Mammary epithelial cell (primary cell): ENCODE measurements around the gene ABHD4.

Experiments
- CTCF ChIP-seq, 2 donors: IDR thresholded peaks in 1 of 2; conservative IDR thresholded peaks in 1 of 2; 2 replicates each; pipeline ENCODE4 v1.5.1; 2011 to 2012; ENCODE audit warnings: inconsistent platforms in 2 of 2, low read length in 2 of 2, mild to moderate bottlenecking in 2 of 2, control low read depth in 1 of 2, low read depth in 1 of 2; ENCODE audit not compliant: insufficient read depth in 1 of 2; ENCODE audit errors: extremely low read depth in 1 of 2
- EZH2 ChIP-seq: IDR thresholded peaks from 2 replicates; pipeline ENCODE4 v1.6.1; 2012; ENCODE audit warnings: low read length, inconsistent platforms, borderline replicate concordance

GRCh38 chr14:22598099-22598895 lies at the start of gene ABHD4:
- TF ChIP-seq EZH2 (no peak), CTCF (conservative IDR thresholded peaks at IDR 0.05 in 1 of 2, IDR thresholded peaks at IDR 0.05 in 1 of 2; ENCODE audit: extremely low read depth in 1 of 2, insufficient read depth in 1 of 2, low read depth in 1 of 2, low read length in 2 of 2) (no peak)
